GM21723 (cell line): ENCODE results near the gene NCAPG2.

ENCODE experiments used
- ATAC-seq: cut with Tn5 transposase; IDR thresholded peaks from one replicate; pipeline ENCODE4 v1.9.1; 2021; ENCODE audit warnings: mild to moderate bottlenecking, moderate library complexity; ENCODE audit not compliant: unreplicated experiment

NCAPG2 gene

GRCh38 chr7:158603773-158604755 lies 100.5 kb downstream of the NCAPG2 start:
- peak; percentile 31 for ATAC-seq

DNA sequence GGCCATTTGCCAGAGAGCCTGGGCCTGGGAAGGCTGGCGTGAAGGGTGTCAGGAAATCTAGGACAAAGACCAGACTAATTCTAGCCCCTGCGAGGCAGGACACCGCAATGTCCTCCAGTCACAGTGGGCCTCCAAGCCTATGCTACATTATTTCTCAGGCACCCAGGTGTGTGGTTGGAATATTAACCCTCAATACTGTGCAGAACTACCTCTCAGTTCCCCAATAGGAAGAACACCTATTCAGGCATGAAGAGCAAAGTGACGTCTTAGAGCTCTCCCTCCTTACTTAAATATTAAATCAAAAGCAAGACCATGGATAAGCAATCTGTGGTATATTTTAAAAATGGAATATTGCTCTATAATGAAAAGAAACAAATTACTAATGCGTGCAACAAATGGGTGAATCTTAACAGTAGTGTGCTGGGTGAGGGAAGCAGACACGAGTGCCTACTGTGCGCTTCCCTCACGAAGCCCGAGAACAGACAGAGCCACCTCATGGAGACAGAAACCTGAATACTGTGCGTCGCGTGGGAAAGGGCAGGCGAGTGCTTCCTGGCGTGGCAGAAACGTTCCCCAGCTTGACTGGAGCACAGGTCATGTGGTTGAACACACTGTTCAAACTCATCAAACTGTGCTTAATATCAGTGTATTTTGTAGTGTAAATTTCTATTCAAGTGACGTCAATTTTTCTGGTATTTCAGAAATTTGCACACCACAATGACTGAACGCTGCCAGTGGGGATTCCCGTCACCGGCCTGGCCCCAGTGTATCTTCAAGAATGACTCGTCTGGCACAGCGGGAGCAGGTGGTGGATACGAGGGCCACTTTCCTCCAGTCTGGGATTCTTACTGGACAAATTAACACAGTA lies 101.5 kb downstream of the NCAPG2 start:
- peak; percentile 79 for ATAC-seq

- no peak for ATAC-seq
Measured at GRCh38 chr7:158602041-158602440, 102.6 kb downstream of the NCAPG2 start.

- no peak for ATAC-seq
Measured at GRCh38 chr7:158601090-158601489, 103.5 kb downstream of the NCAPG2 start.

DNA sequence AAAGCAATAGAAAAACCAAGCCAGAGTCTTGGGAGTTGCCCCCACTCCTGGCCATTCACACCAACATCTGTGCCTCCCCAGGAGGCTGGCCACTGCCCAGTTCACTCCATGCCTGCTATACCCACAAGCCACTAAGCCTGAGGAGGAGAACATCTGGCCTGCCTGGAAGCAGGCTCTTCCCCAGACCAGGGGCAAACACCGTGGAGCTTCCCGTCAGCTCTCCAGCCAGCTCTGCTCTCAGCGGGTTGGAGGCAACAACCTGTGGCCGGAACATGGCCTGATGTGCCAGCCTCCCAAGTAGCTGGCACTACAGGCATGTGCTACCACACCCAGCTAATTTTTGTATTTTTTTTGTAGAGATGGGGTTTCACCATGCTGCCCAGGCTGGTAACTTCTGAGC lies 107.9 kb downstream of the NCAPG2 start:
- ATAC-seq: no peak

GRCh38 chr7:158596309-158596708 lies 108.3 kb downstream of the NCAPG2 start:
- no peak for ATAC-seq

DNA sequence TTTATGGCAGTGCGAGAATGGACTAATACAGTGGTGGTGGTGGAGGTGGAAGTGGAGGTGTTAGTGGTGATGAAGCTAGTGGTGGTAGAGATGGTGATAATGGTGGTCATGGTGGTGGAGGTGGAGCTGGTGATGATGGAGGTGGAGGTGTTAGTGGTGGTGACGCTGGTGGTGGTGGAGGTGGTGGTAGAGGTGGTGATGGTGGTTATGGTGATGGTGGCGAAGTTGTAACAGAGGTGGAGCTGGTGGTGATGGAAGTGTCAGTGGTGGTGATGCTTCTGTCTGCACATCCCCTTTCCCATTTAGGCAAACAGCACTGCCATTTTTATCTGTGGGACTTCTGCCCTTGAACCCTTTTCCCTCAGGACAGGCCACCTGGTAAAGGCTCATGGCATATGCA lies 109.5 kb downstream of the NCAPG2 start:
- ATAC-seq: no peak

GRCh38 chr7:158592541-158592940 lies 112.1 kb downstream of the NCAPG2 start:
- no peak for ATAC-seq

DNA sequence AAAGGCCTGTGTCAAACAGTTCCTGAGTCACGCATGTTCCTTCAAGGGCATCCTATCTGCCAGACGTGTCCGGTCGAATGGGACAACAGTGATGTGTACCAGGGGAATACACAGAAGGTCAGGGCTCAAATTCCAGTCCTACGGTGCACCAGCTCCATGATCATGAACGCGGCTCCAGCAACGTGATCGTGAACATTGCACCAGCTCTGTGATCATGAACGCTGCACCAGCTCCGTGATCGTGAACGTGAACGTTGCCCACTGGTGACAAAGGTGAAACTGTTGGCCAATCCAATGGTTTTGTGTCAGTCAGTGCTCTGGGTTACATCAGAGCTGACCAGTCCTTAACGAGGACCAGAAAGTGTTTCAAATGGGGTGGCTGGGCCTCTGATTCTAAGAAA lies 112.7 kb downstream of the NCAPG2 start:
- ATAC-seq: no peak

DNA sequence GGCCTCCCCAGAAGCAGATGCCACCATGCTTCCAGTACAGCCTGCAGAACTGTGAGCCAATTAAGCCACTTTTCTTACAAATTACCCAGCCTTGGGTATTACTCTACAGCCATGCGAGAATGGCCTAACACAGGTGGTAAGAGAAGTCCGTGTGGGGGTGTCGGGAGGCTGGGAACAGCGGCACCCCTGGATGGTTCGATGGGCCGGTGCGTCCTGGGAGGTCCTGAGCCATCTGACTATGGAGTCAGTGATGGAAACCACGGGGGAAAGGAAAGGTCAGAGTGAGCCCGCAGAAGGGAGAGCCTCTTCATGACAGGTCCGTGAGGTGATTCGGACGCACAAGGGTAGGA lies 114.4 kb downstream of the NCAPG2 start:
- ATAC-seq: no peak

DNA sequence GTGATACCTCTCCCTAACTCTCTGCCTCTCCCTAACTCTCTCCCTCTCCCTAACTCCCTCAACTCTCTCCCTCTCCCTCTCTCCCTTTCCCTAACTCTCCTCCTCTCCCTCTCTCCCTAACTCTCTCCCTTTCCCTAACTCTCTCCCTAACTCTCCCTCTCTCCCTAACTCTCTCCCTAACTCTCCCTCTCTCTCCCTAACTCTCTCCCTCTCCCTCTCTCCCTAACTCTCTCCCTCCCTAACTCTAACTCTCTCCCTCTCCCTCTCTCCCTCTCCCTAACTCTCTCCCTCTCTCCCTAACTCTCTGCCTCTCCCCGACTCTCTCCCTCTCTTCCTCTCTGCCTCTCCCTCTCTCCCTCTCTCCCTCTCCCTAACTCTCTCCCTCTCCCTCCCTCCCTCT lies 115.0 kb downstream of the NCAPG2 start:
- ATAC-seq: no peak

GRCh38 chr7:158588878-158589442 lies 115.6 kb downstream of the NCAPG2 start:
- no peak for ATAC-seq

DNA sequence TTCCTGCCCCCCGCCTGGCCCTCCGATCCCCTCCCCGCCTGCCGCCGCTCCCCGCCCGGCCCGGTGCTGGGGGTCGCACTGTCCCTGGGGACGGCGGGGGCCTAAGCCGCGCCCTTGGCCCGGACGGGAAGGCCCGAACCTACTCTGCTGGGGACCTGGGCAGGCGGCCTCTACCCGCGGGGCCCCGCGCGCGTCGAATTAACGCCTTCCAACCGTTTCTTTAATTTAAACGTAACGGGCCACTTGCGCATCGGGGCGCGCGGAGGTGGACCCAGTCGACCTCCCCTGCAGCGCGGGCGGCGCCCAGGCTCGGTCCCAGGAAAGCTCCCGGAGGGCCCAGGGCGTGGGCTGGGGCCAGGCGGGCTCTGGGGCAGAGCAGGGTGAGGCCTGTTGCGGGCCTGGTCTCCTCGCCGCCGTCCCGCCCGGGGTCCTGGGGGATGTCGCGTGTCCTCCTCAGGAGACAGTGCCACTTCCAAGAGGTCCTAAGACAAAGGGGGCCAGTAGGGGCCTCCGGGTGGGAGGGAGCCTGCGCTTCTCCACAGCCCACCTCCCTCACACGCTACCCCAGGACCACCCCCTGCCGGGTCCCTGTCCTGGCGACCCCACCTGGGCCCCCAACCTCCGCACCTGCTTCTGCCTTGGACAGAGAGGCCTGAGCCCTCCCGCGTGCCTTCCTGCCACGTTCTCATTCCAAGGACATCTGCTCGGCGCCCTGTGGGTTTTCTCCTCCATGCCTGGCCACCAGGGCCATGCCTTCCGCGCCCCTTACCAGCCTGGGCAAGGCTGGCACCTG lies 116.3 kb downstream of the NCAPG2 start:
- peak; percentile 8 for ATAC-seq

- peak; percentile 80 for ATAC-seq
Measured at GRCh38 chr7:158587162-158588084, 117.2 kb downstream of the NCAPG2 start, which contains the start of gene PTPRN2. PTPRN2 (minus strand) TSS chr7:158587823.

GRCh38 chr7:158586499-158587161 lies 118.0 kb downstream of the NCAPG2 start:
- ATAC-seq: no peak

DNA sequence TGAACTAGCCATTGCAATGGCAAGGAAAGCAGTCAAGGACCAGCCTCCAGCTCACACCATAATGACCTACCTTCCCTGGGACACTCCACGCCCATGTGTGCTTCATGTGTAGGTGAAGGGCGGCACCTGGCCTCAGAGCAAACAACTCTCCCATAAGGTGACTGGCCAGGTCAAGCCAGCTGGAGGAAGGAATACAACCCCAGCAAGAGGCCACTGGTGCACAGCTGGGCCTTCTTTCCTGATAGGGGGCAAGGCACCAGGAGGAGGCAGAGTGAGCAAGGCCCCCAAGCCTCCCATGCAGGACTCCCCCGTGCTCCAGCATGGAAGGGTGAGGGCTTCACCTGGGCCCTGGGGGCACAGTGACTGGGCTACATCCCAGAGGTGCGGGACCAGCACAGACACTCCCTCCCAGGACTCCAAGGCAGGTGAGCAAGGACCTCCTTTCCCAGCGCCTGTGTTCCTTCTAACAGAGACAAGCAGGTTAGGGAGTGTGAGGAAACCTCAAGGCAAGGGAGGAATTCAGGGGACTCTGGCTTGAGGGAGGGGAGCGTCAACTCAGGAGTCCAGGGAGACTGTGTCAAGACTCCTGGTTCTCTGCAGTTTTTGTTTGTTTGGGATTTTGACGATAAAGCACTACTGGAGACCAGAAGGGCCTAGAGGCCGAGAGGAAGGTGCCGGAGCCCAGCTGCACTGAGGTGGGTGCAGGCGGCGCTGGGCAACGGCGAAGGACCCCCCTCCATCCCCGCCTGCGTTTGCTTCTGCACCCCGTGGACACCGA lies 118.7 kb downstream of the NCAPG2 start:
- no peak for ATAC-seq

GRCh38 chr7:158584407-158584806 lies 120.2 kb downstream of the NCAPG2 start:
- ATAC-seq: no peak

DNA sequence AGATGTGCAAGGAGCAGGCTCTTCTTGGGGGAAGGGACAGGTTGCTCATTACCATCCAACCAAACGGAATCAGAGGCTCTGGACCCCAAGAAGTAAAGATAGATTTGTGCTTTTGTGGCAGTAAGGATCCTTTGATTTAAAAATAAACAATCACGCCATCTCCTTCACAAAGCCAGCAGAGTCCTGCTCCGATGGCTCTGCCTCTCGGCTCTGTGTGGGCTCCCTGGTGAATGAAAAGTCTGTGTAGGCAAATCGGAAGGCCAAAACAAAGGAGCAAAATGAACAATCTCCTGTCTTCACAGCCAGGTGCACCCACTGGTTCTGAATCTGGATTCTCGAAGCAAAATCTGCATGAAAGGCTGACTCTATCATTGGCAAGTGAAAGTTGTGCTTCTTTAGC lies 120.8 kb downstream of the NCAPG2 start:
- no peak for ATAC-seq
